Osteocyte (in vitro differentiated cells): Measurements from ENCODE around the gene CLEC4C. TPM values are rescaled to one million over a fixed set of nuclear protein-coding genes. Genes with fewer than 3 reads are reported as not detected.
"Not testable (repeated sequence)": the region's sequence is repeated elsewhere in the genome, so short reads cannot be mapped to it uniquely, and the experiment has no call there.

Source experiments
- DNase-seq: peaks from one replicate; pipeline ENCODE4 v3.0.0; 2021; ENCODE audit warnings: mixed read lengths; ENCODE audit not compliant: unreplicated experiment; ENCODE audit errors: extremely low spot score
- H3K27ac Mint-ChIP-seq: one replicate; pipeline ENCODE4 v1.8.0; 2021; ENCODE audit warnings: mild to moderate bottlenecking, mixed read lengths; ENCODE audit not compliant: unreplicated experiment
- H3K27me3 Mint-ChIP-seq: one replicate; pipeline ENCODE4 v1.8.0; 2021; ENCODE audit warnings: mixed read lengths; ENCODE audit not compliant: unreplicated experiment
- H3K36me3 Mint-ChIP-seq: one replicate; pipeline ENCODE4 v1.8.0; 2021; ENCODE audit warnings: mixed read lengths; ENCODE audit not compliant: unreplicated experiment
- H3K4me1 Mint-ChIP-seq: one replicate; pipeline ENCODE4 v1.8.0; 2021; ENCODE audit warnings: mixed read lengths; ENCODE audit not compliant: unreplicated experiment
- H3K4me3 Mint-ChIP-seq: one replicate; pipeline ENCODE4 v1.8.0; 2021; ENCODE audit warnings: mild to moderate bottlenecking, moderate library complexity, mixed read lengths; ENCODE audit not compliant: unreplicated experiment
- H3K9me3 Mint-ChIP-seq: one replicate; pipeline ENCODE4 v1.8.0; 2021; ENCODE audit warnings: mixed read lengths; ENCODE audit not compliant: unreplicated experiment
- CTCF ChIP-seq: fragments of 200-600 bp; sonication (generic); IDR thresholded peaks from 2 replicates; pipeline ENCODE4 v1.5.0; 2021; ENCODE audit warnings: antibody characterized with exemption, mild to moderate bottlenecking, moderate library complexity
- total RNA-seq: library from RNA; stranded (reverse); gene quantifications from 2 replicates; pipeline ENCODE4 v1.2.1, GENCODE V29; 2021

The CLEC4C gene
- total RNA-seq, 1 donor from 2014 or later: not detected

DNA sequence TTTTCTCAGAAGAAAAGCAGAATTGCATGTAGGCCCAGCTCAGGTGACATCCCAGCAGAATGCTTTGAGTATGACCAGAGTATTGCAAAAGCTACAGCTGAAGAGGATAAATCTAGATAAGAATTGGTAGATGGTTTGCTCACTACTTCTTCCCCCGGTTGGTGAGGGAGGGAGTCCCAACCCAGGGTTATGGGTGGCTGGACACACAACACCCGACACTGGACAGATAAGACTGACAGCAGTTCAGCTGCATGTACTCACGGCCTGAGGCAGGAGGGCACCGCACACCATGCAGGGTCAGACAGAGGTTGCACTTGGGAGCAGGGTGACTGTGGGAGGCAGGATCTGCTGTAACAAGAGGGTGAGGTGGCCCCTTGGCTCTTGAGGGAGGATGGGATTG lies 1.7 kb upstream of the CLEC4C start:
- no peak overlapping the region for H3K4me3 Mint-ChIP-seq
- H3K27ac Mint-ChIP-seq: no peak overlapping the region
- H3K9me3 Mint-ChIP-seq: peaks cover 4% of the 10 kb centered on the region
- TF ChIP-seq CTCF: no peak
- H3K36me3 Mint-ChIP-seq: no peaks in the 10 kb centered on the region
- no peaks in the 10 kb centered on the region for H3K4me1 Mint-ChIP-seq
- no peak for DNase-seq
- H3K27me3 Mint-ChIP-seq: no peaks in the 10 kb centered on the region

DNA sequence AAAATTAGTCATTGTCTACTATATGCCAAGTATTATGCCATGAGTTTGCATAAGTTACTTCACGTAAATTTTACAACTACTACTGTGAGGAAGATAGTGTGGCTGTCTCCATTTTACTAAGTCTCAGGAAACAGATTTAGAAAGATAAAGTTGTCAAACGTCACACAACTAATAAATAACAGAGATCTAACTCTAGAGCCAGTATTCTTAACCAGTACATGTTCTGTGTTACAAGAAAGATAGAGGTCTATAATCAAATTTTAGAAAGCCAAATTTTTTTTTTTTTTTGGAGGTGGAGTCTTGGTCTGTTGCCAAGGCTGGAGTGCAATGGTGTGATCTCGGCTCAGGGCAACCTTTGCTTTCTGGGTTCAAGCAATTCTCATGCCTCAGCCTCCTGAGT lies 14.2 kb downstream of the CLEC4C start:
- Mint-ChIP-seq H3K27me3 (no peaks in the 10 kb centered on the region), H3K27ac (no peak overlapping the region), H3K4me3 (no peak overlapping the region), H3K9me3 (no peaks in the 10 kb centered on the region), H3K4me1 (no peaks in the 10 kb centered on the region), H3K36me3 (no peaks in the 10 kb centered on the region)
- DNase-seq: no peak
- TF ChIP-seq CTCF: no peak

GRCh38 chr12:7731486-7731885 lies 15.7 kb downstream of the CLEC4C start:
- Mint-ChIP-seq H3K36me3 (no peaks in the 10 kb centered on the region), H3K4me1 (no peaks in the 10 kb centered on the region), H3K9me3 (no peaks in the 10 kb centered on the region), H3K27ac (no peak overlapping the region), H3K4me3 (no peak overlapping the region), H3K27me3 (no peaks in the 10 kb centered on the region)
- no peak for TF ChIP-seq CTCF
- DNase-seq: no peak

DNA sequence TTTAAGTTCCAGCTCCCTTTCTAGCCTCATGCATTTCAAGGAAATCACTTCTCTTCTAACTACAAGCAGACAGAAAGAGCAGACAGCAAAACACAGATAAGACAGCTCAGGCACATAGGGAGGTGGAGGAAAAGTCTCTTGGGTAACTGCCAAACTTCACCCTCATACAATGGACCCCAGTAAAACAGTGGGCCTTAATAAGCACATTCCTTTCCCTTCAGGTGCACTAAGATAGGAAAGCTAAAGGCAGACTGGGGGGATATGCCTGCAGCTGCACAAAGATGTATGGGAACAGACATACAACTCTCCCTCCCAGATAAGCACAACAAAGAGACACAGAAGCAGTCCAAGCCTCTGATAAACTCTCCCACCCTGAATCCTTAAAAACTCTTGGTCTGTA lies 16.2 kb downstream of the CLEC4C start:
- not testable (repeated sequence) for H3K27ac Mint-ChIP-seq, H3K4me3 Mint-ChIP-seq, H3K36me3 Mint-ChIP-seq, H3K4me1 Mint-ChIP-seq, H3K27me3 Mint-ChIP-seq, DNase-seq, H3K9me3 Mint-ChIP-seq

GRCh38 chr12:7729746-7730145 lies 17.4 kb downstream of the CLEC4C start:
- Mint-ChIP-seq H3K4me1 (no peaks in the 10 kb centered on the region), H3K27ac (no peak overlapping the region), H3K36me3 (no peaks in the 10 kb centered on the region), H3K4me3 (no peak overlapping the region), H3K9me3 (no peaks in the 10 kb centered on the region), H3K27me3 (no peaks in the 10 kb centered on the region)
- TF ChIP-seq CTCF: no peak
- no peak for DNase-seq

GRCh38 chr12:7723926-7724325 lies 23.2 kb downstream of the CLEC4C start:
- Mint-ChIP-seq H3K36me3 (no peaks in the 10 kb centered on the region), H3K4me1 (no peaks in the 10 kb centered on the region), H3K27ac (no peak overlapping the region), H3K27me3 (no peaks in the 10 kb centered on the region), H3K4me3 (no peak overlapping the region), H3K9me3 (no peaks in the 10 kb centered on the region)
- DNase-seq: no peak
- no peak for TF ChIP-seq CTCF
